Fibroblast of gingiva (primary cell): Measurements from ENCODE around the gene SLC30A4.

Experiments used
- DNase-seq: peaks from one replicate; pipeline ENCODE4 v3.0.0-alpha.2; 2011; ENCODE audit warnings: low read depth

The SLC30A4 gene

DNA sequence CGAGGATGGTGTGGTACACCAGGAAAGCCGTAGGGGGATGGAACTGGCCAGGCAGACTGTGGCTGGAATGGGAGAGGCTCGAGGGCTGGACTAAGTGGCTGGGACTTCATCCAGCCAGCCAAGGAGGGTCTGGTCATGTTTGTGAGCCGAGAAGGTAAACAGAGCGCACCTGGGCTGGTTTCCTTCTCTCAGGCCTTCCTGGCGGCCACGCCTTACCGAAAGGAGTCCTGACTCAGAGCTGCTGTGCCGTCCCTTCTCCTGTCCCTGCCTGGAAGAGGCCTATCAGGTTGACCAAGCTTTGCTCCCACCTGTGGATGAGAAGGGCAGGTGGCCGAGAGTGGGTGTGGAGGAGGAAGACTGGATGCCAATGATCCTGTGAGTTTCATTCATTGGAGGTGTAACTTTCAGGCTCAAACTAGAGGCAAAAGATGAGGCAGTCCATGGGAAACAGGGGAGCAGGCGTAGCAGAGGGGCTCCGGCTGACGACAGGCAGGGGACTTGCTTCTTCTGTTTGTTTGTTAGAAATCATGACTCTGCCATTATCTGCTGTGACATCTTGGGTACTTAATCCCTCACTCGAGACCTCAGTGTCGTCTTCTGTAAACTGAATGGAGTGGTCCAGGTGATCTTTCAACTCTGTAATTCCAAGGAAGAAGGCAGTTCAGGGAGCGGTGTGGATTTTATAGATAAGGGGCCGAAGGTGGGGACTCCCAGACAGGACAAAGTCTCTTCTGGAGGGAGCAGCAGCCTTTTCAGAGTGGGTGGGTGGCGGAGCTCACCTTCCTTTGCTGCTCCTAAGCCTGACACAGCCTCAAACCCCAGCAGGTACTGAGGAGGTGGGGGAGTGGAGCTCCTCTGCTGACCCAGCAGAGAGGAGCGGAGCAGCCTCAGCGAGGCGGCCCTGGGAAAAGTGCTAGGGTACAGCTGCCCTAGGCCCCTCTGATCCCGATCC is 72.4 kb downstream of the SLC30A4 start:
- no peak for DNase-seq

DNA sequence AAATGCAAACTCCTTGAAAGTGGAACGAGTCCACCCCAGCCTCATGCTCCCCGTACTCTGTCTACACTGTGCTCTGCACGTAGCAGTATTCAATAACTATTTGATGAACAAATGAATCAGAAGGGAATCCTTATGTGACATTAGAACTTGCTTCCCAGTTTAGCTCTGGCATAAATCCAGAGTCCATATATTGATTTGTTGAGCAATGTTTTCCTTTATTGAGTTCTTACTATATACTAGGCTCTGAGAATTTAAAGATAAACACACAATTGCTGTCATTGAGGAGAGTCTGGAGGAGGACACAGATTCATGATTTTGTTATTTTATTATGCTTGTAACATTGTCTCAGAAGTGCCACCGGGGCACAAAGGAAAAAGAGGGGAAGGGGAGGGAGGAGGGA is 73.2 kb downstream of the SLC30A4 start:
- no peak for DNase-seq

DNA sequence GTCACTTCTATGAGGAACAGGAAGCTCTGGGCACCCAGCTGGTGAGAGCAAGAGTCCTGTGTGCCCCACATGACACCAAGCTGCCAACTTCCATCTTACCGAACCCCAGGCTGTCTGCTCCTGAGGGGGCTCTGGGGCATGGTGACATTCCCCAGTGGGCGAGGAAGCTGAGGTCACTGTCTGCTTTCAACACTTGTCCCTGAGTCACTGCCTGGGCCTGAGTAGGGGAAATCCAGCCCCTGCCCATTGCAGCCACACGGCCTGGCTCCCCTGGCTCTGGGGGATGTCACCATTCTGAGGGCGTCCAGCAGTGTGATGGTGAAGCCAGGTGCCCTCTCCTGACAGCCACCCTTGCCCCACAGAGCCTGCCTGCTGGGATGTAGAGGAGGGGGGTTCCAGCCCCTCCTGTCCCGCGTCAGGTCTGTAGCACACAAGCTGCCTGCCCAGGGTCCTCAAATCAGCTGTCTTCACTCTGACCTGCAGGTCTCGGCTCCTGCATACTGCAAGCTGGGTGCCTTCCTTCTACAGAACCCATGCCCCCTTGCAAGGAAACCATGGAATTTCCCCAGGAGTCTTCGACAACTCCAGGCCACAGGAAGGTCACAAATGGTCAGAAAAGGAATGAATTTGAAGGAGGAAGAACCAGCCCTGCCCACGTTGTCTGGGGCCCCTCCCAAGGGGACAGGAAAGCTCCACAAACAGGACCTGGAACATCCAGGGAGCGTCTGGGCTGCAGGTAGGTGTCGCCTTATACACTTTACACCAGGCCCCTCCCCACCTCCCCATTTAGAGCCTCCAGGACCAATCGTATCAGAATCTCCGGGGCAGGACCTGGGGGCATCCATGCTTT is 74.3 kb downstream of the SLC30A4 start:
- no peak for DNase-seq

DNA sequence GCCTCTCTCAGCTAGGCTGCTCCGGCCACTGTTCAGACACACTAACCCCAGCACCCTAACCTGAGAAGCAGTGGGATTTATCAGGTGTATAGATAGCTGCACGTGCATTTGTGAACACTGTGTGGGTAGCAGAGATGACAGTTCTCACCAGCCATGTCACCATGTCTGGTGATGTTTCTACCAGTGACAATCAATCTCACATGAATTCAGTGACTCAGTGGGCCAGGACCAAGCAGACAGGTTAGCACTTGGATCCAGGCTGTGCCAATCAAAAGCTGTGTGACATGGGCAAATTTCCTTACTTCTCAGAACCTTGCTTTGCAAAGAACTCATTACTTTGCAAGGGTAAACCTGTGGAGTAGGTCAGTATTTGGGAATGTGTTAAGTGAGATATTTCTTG is 78.9 kb downstream of the SLC30A4 start:
- no peak for DNase-seq

DNA sequence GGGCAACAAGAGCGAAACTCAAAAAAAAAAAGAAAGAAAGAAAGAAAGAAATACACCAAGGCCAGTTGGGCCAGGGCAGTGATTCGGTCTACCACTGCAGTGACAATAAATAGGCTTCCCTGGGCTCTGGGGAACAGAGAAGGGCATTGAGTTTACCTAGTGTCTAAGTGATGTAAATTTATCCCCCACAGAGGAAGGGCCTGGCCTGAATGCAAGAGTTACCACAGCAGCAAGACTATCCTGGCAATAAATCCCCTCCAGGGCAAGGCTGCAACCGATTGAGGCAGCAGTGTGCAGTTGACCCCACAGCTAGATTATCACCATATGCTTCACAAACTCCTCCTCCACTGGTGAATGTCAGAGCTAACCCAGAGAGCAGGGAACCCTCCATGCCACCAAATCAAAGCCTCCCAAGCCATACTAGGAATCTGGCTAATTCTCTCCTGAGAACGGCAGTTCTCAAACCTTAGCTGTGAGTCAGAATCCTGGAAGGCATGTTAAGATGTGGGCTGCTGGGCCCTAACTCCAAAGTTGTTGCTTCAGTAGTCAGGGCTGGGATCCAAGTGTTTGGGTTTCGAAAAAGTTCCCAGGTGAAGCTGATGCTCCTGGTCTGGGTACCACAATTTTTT is 79.9 kb downstream of the SLC30A4 start:
- DNase-seq = peak; percentile 68

DNA sequence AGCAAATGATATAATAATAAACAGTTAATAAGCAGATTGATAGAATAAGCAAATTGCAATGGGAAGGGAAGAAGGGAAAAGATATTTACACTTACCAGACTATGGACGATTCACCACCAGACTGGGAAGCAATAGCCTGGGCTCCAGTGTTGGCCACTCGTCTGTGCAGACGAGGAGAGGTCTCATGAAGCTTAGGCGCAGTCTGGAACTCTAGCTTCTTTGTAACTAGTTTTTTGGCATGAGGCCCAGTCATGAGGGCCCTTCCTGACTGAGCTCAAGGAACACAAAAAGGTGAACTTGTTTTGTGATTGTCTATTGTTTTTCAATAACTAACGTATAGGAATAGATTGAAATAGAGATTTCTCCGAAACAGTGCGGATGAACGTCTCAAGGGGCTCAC is 80.9 kb downstream of the SLC30A4 start:
- no peak for DNase-seq

DNA sequence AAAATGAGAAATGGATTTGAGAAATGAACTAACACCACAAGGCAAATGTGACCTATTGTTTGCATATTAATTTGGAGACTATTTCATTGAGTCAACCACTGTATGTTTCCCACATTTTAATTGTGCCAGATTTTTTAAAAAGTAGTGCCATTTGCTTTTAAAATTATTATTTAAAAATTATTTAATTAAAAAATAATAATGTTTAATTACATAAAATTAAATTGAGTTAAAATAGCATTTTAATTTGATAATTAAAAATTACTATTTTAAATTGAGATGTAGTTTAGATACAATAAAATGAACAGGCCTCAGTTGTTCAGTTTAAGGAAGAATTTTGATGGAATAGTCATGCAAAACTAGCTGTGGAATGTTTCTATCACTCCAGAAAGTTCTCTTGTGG is 81.5 kb downstream of the SLC30A4 start:
- no peak for DNase-seq

DNA sequence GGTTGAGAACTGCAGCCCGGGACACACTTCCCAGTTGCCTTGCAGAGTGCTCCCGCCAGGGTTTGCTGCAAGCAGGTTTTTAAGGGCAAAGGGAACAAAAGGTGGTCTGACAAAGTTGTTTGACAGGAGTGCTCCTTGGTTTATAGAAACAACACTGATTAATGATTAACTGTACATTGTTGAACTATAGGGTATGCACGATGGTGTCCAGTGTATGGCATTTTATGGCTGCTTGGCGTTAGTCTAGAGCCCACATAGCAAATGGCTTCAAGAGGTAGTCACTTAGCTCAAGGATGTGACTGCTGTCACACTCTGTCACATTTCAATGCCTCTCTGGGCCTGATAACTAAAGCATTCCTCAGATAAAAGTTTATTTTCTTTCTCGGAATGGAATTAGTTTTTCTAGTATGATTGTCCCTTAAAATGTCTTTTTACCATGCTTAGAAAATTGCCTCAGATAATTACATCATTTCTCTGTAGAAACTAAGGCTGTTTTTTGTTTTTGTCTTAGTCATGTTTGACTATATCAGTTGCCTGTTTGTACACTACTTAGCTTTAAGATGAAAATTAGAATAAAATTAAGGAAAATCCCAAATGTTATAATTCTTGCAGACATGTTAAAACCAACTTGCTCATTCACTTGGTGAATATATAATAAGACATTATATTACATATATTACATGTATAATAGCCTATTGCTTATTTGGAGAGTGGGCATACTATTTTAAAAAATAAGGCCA is 82.9 kb downstream of the SLC30A4 start:
- no peak for DNase-seq

DNA sequence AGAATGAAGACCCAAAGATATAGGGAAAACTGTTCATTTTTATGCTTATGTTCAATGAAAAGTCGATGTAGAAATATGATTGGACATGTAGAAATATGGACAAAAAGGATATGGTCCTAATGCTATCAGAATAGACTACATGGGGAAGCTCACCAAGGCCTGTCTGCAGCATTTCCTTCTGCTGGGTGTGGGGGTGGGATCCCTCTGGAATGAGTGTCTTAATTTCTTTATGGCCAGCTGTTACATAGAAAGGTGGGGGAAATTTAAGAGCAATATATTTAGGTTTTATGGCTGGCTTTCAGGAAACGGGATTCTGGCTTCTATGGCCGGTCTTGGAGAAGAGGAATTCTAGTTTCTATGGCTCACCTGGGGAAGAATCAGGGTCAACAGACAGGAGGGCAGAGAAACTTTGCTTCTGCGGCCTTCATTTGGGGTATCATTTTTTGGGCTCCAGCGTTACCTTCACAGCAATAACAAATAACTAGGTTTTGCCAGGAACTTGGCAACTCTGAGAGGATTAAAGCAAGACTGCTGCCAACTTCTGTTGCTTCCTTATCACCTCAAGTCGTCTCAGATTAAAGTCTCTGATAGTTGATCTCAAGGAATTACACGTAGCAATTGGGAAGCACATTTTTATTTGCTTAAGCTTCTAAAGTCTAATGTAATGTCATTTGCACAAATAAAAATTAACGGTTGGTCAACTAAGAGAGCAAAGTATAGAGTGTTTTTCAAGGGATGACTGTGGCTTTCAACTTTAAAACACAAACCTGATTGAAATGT is 87.2 kb downstream of the SLC30A4 start:
- no peak for DNase-seq

DNA sequence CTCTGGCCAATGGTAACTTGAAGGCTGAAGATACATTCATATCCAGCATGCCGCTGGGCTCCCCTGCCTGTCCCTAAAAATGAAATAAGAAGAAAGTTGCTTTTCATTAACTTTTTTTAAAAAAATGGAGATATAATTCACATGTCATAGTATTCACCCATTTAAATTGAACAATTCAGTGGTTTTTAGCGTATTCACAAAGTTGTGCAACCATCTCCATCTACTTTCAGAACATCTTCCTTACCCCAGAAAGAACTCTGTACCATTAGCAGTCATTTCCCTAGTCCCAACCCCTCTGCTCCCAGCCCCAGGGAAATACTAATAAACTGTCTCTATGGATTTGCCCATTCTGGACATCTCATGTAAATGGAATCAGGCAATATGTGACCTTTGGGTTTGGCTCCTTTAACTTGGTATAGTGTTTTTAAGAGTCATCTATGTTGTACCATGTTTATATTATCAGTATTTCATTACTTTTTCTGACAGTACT is 88.4 kb downstream of the SLC30A4 start:
- DNase-seq = no peak

DNA sequence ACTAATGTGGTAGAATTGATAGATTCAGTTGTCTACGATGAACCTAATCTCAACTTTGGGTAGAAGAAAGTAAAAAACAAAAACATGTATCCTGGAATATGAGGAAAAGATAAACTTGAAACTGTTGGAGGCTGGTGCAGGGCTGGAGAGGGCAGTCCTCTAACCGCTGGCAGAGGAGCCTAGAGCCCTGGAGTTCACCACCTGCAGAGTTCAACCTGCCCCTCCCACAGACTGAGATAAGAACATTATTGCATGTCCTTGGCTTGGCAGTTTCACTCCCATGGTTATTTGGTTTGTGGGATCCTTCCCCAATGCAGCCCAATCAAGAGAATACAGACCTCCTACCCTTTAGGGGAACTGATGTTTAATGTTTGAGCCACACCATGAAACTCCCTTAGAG is 91.0 kb downstream of the SLC30A4 start:
- DNase-seq = no peak

DNA sequence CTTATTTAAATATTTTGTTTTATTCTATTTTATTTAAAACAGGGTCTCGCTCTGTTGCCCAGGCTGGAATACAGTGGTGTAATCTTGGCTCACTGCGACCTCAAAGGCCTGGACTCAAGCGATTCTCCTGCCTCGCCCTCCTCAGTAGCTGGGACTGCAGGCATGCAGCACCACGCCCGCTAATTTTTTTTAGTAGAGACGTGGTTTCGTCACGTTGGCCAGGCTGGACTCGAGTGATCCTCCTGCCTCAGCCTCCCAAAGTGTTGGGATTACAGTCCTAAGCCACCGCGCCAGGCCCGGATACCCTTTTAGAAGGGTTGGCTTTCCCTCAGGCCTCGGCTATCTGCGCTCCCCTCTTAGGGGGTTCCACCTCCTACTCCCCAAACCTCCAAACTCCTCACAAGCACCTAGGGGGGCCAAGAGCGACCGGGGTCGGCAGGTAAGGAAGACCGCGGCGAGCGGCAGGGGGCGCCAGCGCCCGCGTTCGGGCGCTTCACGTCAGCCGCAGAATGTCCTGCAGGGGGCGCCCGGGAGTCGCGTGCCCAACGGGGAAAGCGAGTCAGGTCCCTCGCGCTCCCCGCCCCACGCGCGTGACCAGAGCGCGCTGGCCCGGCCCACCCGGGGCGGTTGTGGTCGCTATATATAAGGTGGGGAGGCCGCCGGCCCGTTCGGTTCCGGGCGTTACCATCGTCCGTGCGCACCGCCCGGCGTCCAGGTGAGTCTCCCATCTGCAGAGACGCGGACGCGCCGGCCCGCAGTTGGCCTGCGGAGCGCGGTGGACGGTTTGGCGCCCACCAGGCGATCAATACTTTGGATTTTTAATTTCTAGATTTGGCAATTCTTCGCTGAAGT is 92.4 kb downstream of the SLC30A4 start:
- DNase-seq = peak; percentile 21
